Loucy (cell line): ENCODE results near the gene ADD1.

Source experiments
- CTCF ChIP-seq: fragments of 200-600 bp; sonication (generic); conservative IDR thresholded peaks from 2 replicates; pipeline ENCODE4 v1.5.1; 2014; ENCODE audit warnings: mild to moderate bottlenecking, antibody characterized with exemption, low read length
- EZH2phosphoT487 ChIP-seq: fragments of 200-600 bp; IDR thresholded peaks from 2 replicates; pipeline ENCODE4 v1.6.1; 2018; ENCODE audit warnings: antibody characterized with exemption, mild to moderate bottlenecking, moderate library complexity, borderline replicate concordance

- TF ChIP-seq CTCF (no peak), EZH2phosphoT487 (no peak)
Observed at GRCh38 chr4:2832309-2832980, 11.2 kb upstream of the ADD1 start.
